GM18508 (cell line): ENCODE measurements around the gene FUT8.
"Not testable (repeated sequence)": the region's sequence is repeated elsewhere in the genome, so short reads cannot be mapped to it uniquely, and the experiment has no call there.

ENCODE experiments used
- ATAC-seq: cut with Tn5 transposase; IDR thresholded peaks from one replicate; pipeline ENCODE4 v1.9.1; 2021; ENCODE audit warnings: moderate number of reproducible peaks; ENCODE audit not compliant: insufficient read depth, unreplicated experiment

Gene FUT8

DNA sequence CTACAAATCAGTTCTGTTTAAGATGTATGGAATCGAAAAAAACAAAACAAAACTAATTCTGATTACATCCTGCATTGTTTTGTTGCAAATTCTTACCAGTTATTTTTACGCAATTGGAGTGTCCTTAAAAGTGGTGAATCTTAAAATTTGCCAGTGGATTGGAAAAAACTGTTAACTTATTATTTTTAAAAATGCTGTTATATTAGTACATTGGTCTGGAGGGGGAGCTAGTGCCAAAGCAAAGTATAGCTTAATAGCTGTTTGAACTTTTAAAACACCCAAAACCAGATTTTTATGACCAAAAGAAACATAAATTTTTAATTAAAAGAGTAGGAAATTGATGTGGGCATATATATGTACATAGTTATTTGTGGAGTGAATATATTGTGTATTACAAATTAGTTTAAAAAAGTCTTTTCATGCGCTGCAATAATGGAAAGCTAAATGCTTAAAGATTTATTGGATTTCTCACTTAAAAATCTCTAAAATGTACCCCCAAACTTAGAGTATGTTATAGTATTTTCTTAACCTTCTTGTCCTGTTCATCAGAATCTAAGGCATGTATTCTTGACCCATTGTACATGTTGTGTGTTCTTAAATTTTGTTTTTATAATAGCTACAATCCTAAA lies 2.5 kb downstream of the FUT8 start:
- ATAC-seq, result no peak

GRCh38 chr14:65415613-65416012 lies 3.1 kb downstream of the FUT8 start:
- no peak for ATAC-seq

- ATAC-seq, result no peak
Observed at GRCh38 chr14:65419593-65420252, 7.2 kb downstream of the FUT8 start.

DNA sequence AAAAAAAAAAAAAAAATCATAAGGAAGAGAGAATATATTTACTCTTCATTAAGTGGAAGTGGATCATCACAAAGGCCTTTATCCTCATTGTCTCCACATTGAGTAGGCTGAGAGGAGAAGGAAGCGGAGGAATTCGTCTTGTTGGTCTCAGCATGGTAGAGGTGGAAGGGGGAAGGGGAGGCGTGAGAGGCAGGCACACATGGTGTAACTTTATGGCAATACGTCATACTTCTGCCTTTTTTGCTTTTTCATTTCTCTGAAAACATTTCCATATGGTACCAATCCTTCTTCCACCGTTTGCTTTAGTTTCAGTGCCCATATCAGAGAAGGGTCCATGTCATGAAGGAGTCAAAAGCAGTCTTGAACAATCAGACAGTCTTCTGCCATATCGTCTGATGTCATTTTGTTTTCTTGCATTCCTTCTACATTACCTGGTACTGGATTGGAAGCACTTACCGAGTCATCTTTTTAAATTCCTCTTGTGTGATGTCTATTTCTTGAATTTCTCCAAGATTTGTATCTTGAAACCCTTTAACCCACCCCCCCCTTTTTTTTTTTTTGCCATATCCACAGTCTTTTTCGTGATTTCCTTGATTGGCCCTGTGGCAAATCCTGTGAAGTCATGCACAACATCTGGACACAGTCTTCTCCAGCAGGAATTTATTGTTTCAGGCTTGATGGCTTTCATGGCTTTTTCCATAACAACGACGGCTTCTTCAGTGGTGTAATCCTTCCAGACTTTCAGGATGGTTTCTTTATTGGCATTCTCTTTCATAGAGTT lies 8.9 kb downstream of the FUT8 start:
- ATAC-seq, result no peak

DNA sequence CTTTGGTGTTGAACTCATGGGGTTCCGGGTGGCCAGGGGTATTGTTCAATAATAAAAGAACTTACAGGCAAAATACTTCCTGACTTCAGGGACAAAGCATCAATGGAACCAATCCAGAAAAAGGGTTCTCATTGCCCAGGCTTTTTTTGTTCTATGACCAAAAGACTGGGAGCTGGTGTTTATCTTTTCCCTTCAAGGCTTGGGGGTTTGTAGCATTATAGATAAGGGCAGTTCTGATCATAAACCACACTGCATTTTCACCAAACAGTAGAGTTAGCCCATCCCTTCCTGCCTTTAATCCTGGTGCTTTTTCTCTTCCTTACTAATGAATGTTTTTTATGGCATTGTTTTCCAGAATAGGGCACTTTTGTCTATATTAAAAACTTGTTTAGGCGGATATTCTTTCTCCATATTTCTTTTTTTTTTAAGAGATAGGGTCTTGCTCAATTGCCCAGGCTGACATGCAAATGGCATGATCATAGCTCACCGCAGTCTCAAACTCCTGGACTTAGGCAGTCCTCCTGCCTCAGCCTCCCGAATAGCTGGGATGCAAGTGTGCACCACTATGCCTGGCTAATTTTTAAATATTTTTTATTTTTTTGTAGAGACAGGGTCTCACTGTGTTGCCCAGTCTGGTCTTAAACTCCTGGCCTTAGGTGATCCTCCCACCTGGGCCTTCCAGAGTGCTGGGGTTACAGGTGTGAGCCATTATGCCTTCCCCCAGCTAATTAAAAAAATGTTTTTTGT lies 9.7 kb downstream of the FUT8 start:
- ATAC-seq, result no peak

DNA sequence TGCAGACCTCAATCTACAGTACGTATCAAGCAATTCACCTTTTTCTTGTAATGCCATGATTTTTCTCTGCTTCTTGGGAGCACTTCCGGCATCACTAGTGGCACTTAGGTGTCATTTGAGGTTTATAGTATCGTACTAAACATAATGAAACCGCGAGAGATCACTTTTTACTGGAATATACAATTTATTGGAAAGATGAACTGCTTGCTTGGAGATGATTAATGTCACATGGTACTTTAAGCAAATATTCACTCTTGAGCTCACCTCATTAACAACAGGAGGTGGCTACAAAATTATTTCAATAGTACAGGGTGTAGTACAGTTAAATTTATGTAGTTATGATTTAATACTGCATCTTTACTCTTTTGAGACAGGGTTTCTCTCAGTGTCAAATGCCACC lies 11.5 kb downstream of the FUT8 start:
- no peak for ATAC-seq

DNA sequence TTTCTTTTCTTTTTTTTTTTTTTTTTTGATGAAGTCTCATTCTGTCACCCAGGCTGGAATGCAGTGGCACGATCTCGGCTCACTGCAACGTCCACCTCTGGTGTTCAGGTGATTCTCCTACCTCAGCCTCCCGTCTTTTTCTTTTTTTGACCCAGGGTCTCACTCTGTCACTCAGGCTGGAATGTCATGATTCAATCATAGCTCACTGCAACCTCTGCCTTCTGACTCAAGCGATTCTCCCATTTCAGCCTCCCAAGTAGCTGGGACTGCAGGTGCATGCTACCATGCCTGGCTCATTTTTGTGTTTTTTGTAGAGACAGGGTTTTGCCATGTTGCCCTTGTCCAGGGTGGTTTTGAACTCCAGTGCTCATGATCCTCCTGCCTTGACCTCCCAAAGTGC lies 12.0 kb downstream of the FUT8 start:
- ATAC-seq, result no peak

- no peak for ATAC-seq
Observed at GRCh38 chr14:65425885-65426284, 13.4 kb downstream of the FUT8 start.

DNA sequence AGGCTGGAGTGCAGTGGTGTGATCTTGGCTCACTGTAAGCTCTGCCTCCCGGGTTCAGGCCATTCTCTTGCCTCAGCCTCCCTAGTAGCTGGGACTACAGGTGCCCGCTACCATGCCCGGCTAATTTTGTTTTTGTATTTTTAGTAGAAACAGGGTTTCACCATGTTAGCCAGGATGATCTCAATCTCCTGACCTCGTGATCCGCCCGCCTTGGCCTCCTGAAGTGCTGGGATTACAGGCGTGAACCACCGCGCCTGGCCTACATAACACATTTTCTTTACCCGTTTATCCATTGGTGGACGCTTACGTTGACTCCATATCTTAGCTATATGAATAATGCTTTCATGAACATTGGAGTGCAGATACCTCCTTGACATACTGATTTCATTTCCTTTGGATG lies 14.4 kb downstream of the FUT8 start:
- ATAC-seq, result not testable (repeated sequence)

GRCh38 chr14:65428691-65429090 lies 16.2 kb downstream of the FUT8 start:
- ATAC-seq, result no peak

GRCh38 chr14:65429757-65430156 lies 17.2 kb downstream of the FUT8 start:
- no peak for ATAC-seq

GRCh38 chr14:65431245-65431644 lies 18.7 kb downstream of the FUT8 start:
- no peak for ATAC-seq

DNA sequence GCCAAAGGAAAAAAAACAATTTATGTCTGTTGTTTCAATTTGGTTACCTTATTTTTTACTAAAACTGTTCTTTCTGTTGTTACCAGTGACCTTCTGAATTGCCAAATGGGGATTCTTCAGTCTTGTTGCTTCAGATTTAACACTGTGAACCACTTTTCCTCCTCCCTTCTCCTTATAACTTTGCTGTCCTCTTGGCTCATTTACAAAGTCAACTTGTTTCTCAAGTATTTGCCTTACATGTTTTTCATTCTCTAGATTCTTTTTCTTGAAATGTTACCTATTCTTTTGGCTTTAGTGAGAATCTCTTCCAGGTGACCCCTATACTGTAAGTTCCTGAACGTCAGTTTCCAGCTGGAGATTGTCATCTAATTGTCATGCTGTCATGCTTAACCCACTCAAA lies 19.4 kb downstream of the FUT8 start:
- no peak for ATAC-seq

DNA sequence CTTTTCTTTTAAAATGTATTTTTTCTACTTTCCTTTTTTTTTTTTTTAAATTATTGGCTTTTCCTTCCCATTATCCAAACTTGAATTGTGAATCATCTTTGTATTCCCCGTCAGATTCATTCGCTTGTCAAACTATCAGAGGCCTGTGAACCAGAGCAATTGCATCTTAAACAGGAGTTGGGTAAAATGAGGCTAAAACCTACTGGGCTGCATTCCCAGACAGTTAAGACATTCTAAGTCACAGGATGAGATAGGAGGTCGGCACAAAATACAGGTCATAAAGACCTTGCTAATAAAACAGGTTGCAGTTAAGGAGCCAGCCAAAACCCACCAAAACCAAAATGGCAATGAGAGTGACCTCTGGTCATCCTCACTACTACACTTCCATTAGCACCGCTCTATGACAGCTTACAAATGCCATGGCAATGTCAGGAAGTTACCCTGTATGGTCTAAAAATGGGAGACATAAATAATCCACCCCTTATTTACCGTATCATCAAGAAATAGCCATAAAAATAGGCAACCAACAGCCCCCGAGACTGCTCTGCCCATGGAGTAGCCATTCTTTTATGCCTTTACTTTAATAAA lies 19.9 kb downstream of the FUT8 start:
- no peak for ATAC-seq

DNA sequence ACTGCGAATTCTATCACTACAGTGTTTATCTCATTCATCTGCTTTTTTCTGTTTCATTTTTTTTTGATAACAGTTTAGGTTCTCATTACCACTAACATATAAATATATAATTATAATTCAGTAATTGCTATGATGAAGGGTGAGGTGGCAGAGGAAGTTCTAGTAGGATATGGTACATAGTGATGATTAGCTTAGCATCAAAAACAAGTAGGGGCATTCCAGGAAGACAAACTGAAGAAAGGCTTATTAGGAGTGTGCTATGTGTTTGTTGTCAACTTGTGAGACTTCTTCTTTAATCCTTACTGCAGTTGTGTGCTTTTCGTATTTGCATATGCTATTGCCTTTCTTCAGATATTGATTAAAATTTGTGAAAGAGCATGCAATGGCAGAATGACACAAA lies 20.6 kb downstream of the FUT8 start:
- ATAC-seq, result no peak

DNA sequence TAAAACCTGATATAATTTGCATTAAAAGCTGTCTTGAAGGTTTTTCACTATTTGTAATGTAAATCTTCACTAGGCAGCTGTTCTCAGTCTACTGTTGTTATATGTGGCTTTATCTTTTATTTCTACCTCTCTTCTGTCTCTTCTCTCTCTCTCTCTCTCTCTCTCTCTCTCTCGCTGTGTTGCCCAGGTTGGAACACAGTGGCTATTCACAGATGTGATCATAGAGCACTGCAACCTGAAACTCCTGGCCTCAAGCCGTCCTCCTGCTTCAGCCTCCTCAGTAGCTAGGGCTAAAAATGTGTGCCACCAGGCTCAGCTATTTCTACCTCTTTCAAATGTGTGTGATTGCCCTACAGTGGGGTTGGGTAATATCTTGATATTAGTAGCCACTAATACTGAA lies 21.1 kb downstream of the FUT8 start:
- ATAC-seq, result no peak

- no peak for ATAC-seq
Observed at GRCh38 chr14:65434216-65434850, 21.8 kb downstream of the FUT8 start.

- ATAC-seq, result no peak
Observed at GRCh38 chr14:65438266-65438933, 25.9 kb downstream of the FUT8 start.

- no peak for ATAC-seq
Observed at GRCh38 chr14:65439117-65439516, 26.6 kb downstream of the FUT8 start.

- no peak for ATAC-seq
Observed at GRCh38 chr14:65440230-65440629, 27.7 kb downstream of the FUT8 start.
